Keratinocyte (primary cell): Measurements from ENCODE around the gene MAP4K2. TPM values are rescaled to one million over a fixed set of nuclear protein-coding genes. Genes with fewer than 3 reads are reported as not detected.

Experiments
- DNase-seq: peaks from one replicate; pipeline ENCODE4 v3.0.0-alpha.2; 2011; ENCODE audit warnings: low read depth, missing footprints, low spot score
- FAIRE-seq: peaks from 2 replicates; lab custom pipeline; 2011; peaks lifted over from hg19 to GRCh38; lab: Jason Lieb, UNC
- H2AFZ ChIP-seq: 2 replicates; pipeline ENCODE4 v1.6.0; 2012; ENCODE audit warnings: low read length, control low read depth, inconsistent platforms; ENCODE audit not compliant: control insufficient read depth
- H3K27ac ChIP-seq: 2 replicates; pipeline ENCODE4 v1.5.1; 2011; ENCODE audit warnings: low read length; ENCODE audit not compliant: control insufficient read depth, insufficient read depth
- H3K27me3 ChIP-seq: 3 replicates; pipeline ENCODE4 v1.6.0; 2011; ENCODE audit warnings: low read length; ENCODE audit not compliant: control insufficient read depth, insufficient read depth; ENCODE audit errors: extremely low read depth
- H3K36me3 ChIP-seq, 2 experiments: 2 replicates in 1 of 2; 3 replicates in 1 of 2; pipeline ENCODE4 v1.5.1; 2011; ENCODE audit warnings: low read length in 2 of 2, mild to moderate bottlenecking in 1 of 2; ENCODE audit not compliant: control insufficient read depth in 2 of 2, insufficient read depth in 2 of 2; ENCODE audit errors: extremely low read depth in 1 of 2
- H3K4me1 ChIP-seq: 3 replicates; pipeline ENCODE4 v1.5.1; 2011; ENCODE audit warnings: low read length; ENCODE audit not compliant: control insufficient read depth, insufficient read depth; ENCODE audit errors: extremely low read depth
- H3K4me2 ChIP-seq: 3 replicates; pipeline ENCODE4 v1.6.0; 2011; ENCODE audit warnings: low read depth, low read length; ENCODE audit not compliant: control insufficient read depth, insufficient read depth; ENCODE audit errors: extremely low read depth
- H3K4me3 ChIP-seq, 3 experiments: fragments of 200-600 bp in 1 of 3; sonication (generic) in 1 of 3; 2 replicates in 2 of 3; 3 replicates in 1 of 3; pipeline ENCODE4 v1.5.1; 2011 to 2016; ENCODE audit warnings: low read length in 3 of 3, mild to moderate bottlenecking in 3 of 3, control low read depth in 2 of 3, inconsistent platforms in 1 of 3, low read depth in 1 of 3, mixed read lengths in 1 of 3, mixed run types in 1 of 3, moderate library complexity in 1 of 3; ENCODE audit not compliant: control insufficient read depth in 2 of 3, insufficient read depth in 2 of 3; ENCODE audit errors: extremely low read depth in 1 of 3
- H3K79me2 ChIP-seq: 2 replicates; pipeline ENCODE4 v1.6.0; 2012; ENCODE audit warnings: low read length; ENCODE audit not compliant: control insufficient read depth, insufficient read depth
- H3K9ac ChIP-seq: 3 replicates; pipeline ENCODE4 v1.6.0; 2011; ENCODE audit warnings: low read length; ENCODE audit not compliant: control insufficient read depth, insufficient read depth; ENCODE audit errors: extremely low read depth
- H3K9me1 ChIP-seq: 3 replicates; pipeline ENCODE4 v1.6.0; 2011; ENCODE audit warnings: low read length; ENCODE audit not compliant: control insufficient read depth, insufficient read depth; ENCODE audit errors: extremely low read depth
- H3K9me3 ChIP-seq: 2 replicates; pipeline ENCODE4 v1.5.1; 2012; ENCODE audit warnings: low read depth, low read length; ENCODE audit not compliant: control insufficient read depth
- H4K20me1 ChIP-seq: 3 replicates; pipeline ENCODE4 v1.6.0; 2011; ENCODE audit warnings: low read length; ENCODE audit not compliant: control insufficient read depth, insufficient read depth; ENCODE audit errors: extremely low read depth
- CTCF ChIP-seq, 3 experiments: IDR thresholded peaks in 1 of 3; conservative IDR thresholded peaks in 1 of 3; optimal IDR thresholded peaks in 1 of 3; 2 replicates in 2 of 3; 3 replicates in 1 of 3; pipeline versions ENCODE3 to v1.5.1; 2011; ENCODE audit warnings: low read length in 3 of 3, mild to moderate bottlenecking in 3 of 3, moderate library complexity in 2 of 3, control low read depth in 1 of 3, inconsistent platforms in 1 of 3; ENCODE audit not compliant: insufficient read depth in 2 of 3; ENCODE audit errors: extremely low read depth in 1 of 3
- EZH2 ChIP-seq: IDR thresholded peaks from one replicate; pipeline ENCODE4 v1.6.1; 2012; ENCODE audit warnings: inconsistent platforms, mild to moderate bottlenecking, low read length, moderate library complexity
- dilution Hi-C: fragments of 300-500 bp; cut with MboI; formaldehyde crosslinking; loops from one replicate; pipeline ENCODE4 v1.7.0; 2020; ENCODE audit warnings: low sequenced_read_pairs; ENCODE audit not compliant: extremely low pct_ligation_motif_present
- polyA plus RNA-seq, 5 experiments: library from polyadenylated mRNA; depleted of rRNA in 3 of 5; stranded (reverse) in 3 of 5; stranded (forward) in 1 of 5; unstranded in 1 of 5; fragments of >200 nt; gene quantifications; 1 replicate in 1 of 5; 2 replicates in 3 of 5; 3 replicates in 1 of 5; pipeline versions ENCODE4 v1.2.1 to v1.2.3, GENCODE V29; 2011 to 2012; ENCODE audit warnings: missing spikeins in 2 of 5, low read depth in 1 of 5, low replicate concordance in 1 of 5

The MAP4K2 gene
- polyA plus RNA-seq, 1 donor (not counting 4 experiments of a cell fraction or from before 2014, with no cell fraction given) = 6.7 TPM

- Histone ChIP-seq H3K4me1 (no peaks in the 10 kb centered on the region), H3K4me3 (no peak overlapping the region), H3K27me3 (no peaks in the 10 kb centered on the region), H3K27ac (no peak overlapping the region), H2AFZ (no peak overlapping the region), H3K9ac (no peak overlapping the region), H3K36me3 (peaks cover 71 to 86% of the 10 kb centered on the region in 2 experiments), H3K9me1 (no peaks in the 10 kb centered on the region), H4K20me1 (peaks cover 42% of the 10 kb centered on the region), H3K79me2 (peaks cover 75% of the 10 kb centered on the region), H3K4me2 (no peak overlapping the region), H3K9me3 (no peaks in the 10 kb centered on the region)
- dilution Hi-C loops = no loop called here
- FAIRE-seq = no peak
- no peak for TF ChIP-seq EZH2
- no peak for TF ChIP-seq CTCF (optimal IDR thresholded peaks at IDR 0.05 in 1 of 3, IDR thresholded peaks at IDR 0.05 in 1 of 3, conservative IDR thresholded peaks at IDR 0.05 in 1 of 3; ENCODE audit: extremely low read depth in 1 of 3, insufficient read depth in 2 of 3, low read length in 3 of 3)
- DNase-seq = no peak
These were observed 32.9 kb downstream of the MAP4K2 start for GRCh38 chr11:64770120-64770519.

GRCh38 chr11:64769283-64769682, 33.7 kb downstream of the MAP4K2 start:
- DNase-seq (no peak), FAIRE-seq (no peak)
- Histone ChIP-seq H3K4me2 (no peak overlapping the region), H4K20me1 (peaks cover 34% of the 10 kb centered on the region), H3K9me3 (no peaks in the 10 kb centered on the region), H3K27me3 (no peaks in the 10 kb centered on the region), H3K9me1 (no peaks in the 10 kb centered on the region), H3K4me1 (peaks cover under 1% of the 10 kb centered on the region), H3K9ac (no peak overlapping the region), H3K27ac (no peak overlapping the region), H3K4me3 (no peak overlapping the region), H3K79me2 (peaks cover 67% of the 10 kb centered on the region), H3K36me3 (peaks cover 70 to 86% of the 10 kb centered on the region in 2 experiments), H2AFZ (no peak overlapping the region)
- no peak for TF ChIP-seq CTCF (optimal IDR thresholded peaks at IDR 0.05 in 1 of 3, IDR thresholded peaks at IDR 0.05 in 1 of 3, conservative IDR thresholded peaks at IDR 0.05 in 1 of 3; ENCODE audit: extremely low read depth in 1 of 3, insufficient read depth in 2 of 3, low read length in 3 of 3)
- dilution Hi-C loops = no loop called here
